ENCODE results near the gene IQSEC1. TPM values are rescaled to one million over a fixed set of nuclear protein-coding genes. Genes with fewer than 3 reads are reported as not detected.

IQSEC1 gene
- total RNA-seq, 1 experiment from 2014 or later: 7.1 TPM

- in situ Hi-C loops (cut with HindIII; ENCODE audit: low pct_unique_long_range_greater_than_20kb, low sequenced_read_pairs): no loop called here
- no peak for DNase-seq (ENCODE audit: low read depth, low spot score)
Observed at GRCh38 chr3:13044496-13045240, 28.6 kb downstream of the IQSEC1 start.

- in situ Hi-C loops (cut with HindIII; ENCODE audit: low pct_unique_long_range_greater_than_20kb, low sequenced_read_pairs): no loop called here
- no peak for DNase-seq (ENCODE audit: low read depth, low spot score)
Observed at GRCh38 chr3:13043656-13044055, 29.6 kb downstream of the IQSEC1 start.

GRCh38 chr3:13042715-13043271 is 30.4 kb downstream of the IQSEC1 start:
- DNase-seq (ENCODE audit: low read depth, low spot score): no peak
- in situ Hi-C loops (cut with HindIII; ENCODE audit: low pct_unique_long_range_greater_than_20kb, low sequenced_read_pairs): no loop called here

- in situ Hi-C loops (cut with HindIII; ENCODE audit: low pct_unique_long_range_greater_than_20kb, low sequenced_read_pairs): no loop called here
- no peak for DNase-seq (ENCODE audit: low read depth, low spot score)
Observed at GRCh38 chr3:13042127-13042701, 31.0 kb downstream of the IQSEC1 start.

GRCh38 chr3:13041113-13041776 is 32.0 kb downstream of the IQSEC1 start:
- DNase-seq (ENCODE audit: low read depth, low spot score): no peak

GRCh38 chr3:13040361-13041074 is 32.7 kb downstream of the IQSEC1 start:
- peak; percentile 38 for DNase-seq (ENCODE audit: low read depth, low spot score)
- in situ Hi-C loops (cut with HindIII; ENCODE audit: low pct_unique_long_range_greater_than_20kb, low sequenced_read_pairs): no loop called here

More at GRCh38 chr3:13041113-13041776, 32.0 kb downstream of the IQSEC1 start:
- in situ Hi-C loops (cut with HindIII; ENCODE audit: low pct_unique_long_range_greater_than_20kb, low sequenced_read_pairs): no loop called here

- DNase-seq (ENCODE audit: low read depth, low spot score): no peak
- in situ Hi-C loops (cut with HindIII; ENCODE audit: low pct_unique_long_range_greater_than_20kb, low sequenced_read_pairs): no loop called here
Observed at GRCh38 chr3:13039213-13039896, 33.9 kb downstream of the IQSEC1 start.

GRCh38 chr3:13037458-13038117 is 35.6 kb downstream of the IQSEC1 start:
- no peak for DNase-seq (ENCODE audit: low read depth, low spot score)
- in situ Hi-C loops (cut with HindIII; ENCODE audit: low pct_unique_long_range_greater_than_20kb, low sequenced_read_pairs): no loop called here

GRCh38 chr3:13034861-13035260 is 38.4 kb downstream of the IQSEC1 start:
- in situ Hi-C loops (cut with HindIII; ENCODE audit: low pct_unique_long_range_greater_than_20kb, low sequenced_read_pairs): no loop called here
- no peak for DNase-seq (ENCODE audit: low read depth, low spot score)

GRCh38 chr3:13034109-13034800 is 39.0 kb downstream of the IQSEC1 start:
- in situ Hi-C loops (cut with HindIII; ENCODE audit: low pct_unique_long_range_greater_than_20kb, low sequenced_read_pairs): no loop called here

GRCh38 chr3:13032206-13032605 is 41.0 kb downstream of the IQSEC1 start:
- DNase-seq (ENCODE audit: low read depth, low spot score): no peak
- in situ Hi-C loops (cut with HindIII; ENCODE audit: low pct_unique_long_range_greater_than_20kb, low sequenced_read_pairs): no loop called here

More at GRCh38 chr3:13034109-13034800, 39.0 kb downstream of the IQSEC1 start:
- no peak for DNase-seq (ENCODE audit: low read depth, low spot score)

- no peak for DNase-seq (ENCODE audit: low read depth, low spot score)
- in situ Hi-C loops (cut with HindIII; ENCODE audit: low pct_unique_long_range_greater_than_20kb, low sequenced_read_pairs): no loop called here
Observed at GRCh38 chr3:13031621-13032020, 41.6 kb downstream of the IQSEC1 start.

GRCh38 chr3:13030684-13031083 is 42.5 kb downstream of the IQSEC1 start:
- no peak for DNase-seq (ENCODE audit: low read depth, low spot score)
- in situ Hi-C loops (cut with HindIII; ENCODE audit: low pct_unique_long_range_greater_than_20kb, low sequenced_read_pairs): no loop called here

GRCh38 chr3:13028010-13028821 is 45.0 kb downstream of the IQSEC1 start:
- in situ Hi-C loops (cut with HindIII; ENCODE audit: low pct_unique_long_range_greater_than_20kb, low sequenced_read_pairs): no loop called here

GRCh38 chr3:13027154-13027553 is 46.1 kb downstream of the IQSEC1 start:
- in situ Hi-C loops (cut with HindIII; ENCODE audit: low pct_unique_long_range_greater_than_20kb, low sequenced_read_pairs): no loop called here
- peak; percentile 71 for DNase-seq (ENCODE audit: low read depth, low spot score)

More at GRCh38 chr3:13028010-13028821, 45.0 kb downstream of the IQSEC1 start:
- no peak for DNase-seq (ENCODE audit: low read depth, low spot score)

- in situ Hi-C loops (cut with HindIII; ENCODE audit: low pct_unique_long_range_greater_than_20kb, low sequenced_read_pairs): no loop called here
- no peak for DNase-seq (ENCODE audit: low read depth, low spot score)
Observed at GRCh38 chr3:13026534-13026933, 46.7 kb downstream of the IQSEC1 start.

Measured in SK-MEL-5 (cell line).